ENCODE data around the gene PREP. TPM values are rescaled to one million over a fixed set of nuclear protein-coding genes. Genes with fewer than 3 reads are reported as not detected.

Gene PREP
- total RNA-seq, 1 donor from 2014 or later = 47.8 TPM

DNA sequence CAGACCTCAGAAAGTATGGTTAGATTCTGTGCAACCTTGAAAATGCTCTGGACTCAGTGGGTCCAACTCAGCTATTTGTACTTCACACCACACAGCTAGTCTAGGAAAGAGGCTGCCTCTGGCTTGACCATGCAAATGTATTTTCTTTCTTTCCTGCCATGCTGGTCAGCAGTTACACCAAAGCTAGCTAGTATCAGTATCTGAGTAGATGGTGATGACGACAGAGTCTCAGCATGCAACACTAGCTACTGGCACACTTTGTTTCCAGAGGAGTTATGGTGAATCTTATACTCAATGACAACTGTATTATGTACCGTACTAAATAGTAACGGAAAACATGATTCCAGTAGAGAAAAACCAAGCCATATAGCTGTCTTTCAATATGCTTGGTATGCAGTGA lies 126.5 kb downstream of the PREP start:
- Mint-ChIP-seq H3K27ac (no peak overlapping the region), H3K27me3 (ENCODE audit: low read depth) (no peaks in the 10 kb centered on the region), H3K36me3 (peaks cover 41% of the 10 kb centered on the region), H3K4me1 (peaks cover 14% of the 10 kb centered on the region), H3K9me3 (peaks cover 4% of the 10 kb centered on the region), H3K4me3 (no peak overlapping the region)
- no peak for DNase-seq (ENCODE audit: low spot score in 2 of 2, unreplicated experiment in 2 of 2)
- TF ChIP-seq, protein P1, sequence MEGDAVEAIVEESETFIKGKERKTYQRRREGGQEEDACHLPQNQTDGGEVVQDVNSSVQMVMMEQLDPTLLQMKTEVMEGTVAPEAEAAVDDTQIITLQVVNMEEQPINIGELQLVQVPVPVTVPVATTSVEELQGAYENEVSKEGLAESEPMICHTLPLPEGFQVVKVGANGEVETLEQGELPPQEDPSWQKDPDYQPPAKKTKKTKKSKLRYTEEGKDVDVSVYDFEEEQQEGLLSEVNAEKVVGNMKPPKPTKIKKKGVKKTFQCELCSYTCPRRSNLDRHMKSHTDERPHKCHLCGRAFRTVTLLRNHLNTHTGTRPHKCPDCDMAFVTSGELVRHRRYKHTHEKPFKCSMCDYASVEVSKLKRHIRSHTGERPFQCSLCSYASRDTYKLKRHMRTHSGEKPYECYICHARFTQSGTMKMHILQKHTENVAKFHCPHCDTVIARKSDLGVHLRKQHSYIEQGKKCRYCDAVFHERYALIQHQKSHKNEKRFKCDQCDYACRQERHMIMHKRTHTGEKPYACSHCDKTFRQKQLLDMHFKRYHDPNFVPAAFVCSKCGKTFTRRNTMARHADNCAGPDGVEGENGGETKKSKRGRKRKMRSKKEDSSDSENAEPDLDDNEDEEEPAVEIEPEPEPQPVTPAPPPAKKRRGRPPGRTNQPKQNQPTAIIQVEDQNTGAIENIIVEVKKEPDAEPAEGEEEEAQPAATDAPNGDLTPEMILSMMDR (IDR thresholded peaks at IDR 0.05; ENCODE audit: unreplicated experiment) = no peak

DNA sequence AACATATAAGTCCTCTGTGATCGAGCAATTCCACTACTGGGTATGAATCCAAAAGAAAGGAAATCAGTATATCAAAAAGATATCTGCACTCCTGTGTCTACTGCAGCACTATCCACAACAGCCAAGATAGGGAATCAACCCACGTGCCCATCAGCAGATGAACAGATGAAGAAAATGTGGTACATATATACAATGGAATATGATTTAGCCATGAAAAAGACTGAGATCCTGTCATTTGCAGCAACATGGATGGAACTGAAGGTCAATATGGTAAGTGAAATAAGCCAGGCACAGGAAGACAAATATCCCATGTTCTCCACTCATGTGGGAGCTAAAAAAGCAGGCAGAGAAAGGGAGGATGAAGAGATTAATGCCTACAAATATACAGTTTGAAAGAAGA lies 127.3 kb downstream of the PREP start:
- no peak for DNase-seq (ENCODE audit: low spot score in 2 of 2, unreplicated experiment in 2 of 2)
- H3K36me3 Mint-ChIP-seq = peaks cover 35% of the 10 kb centered on the region
- no peak overlapping the region for H3K27ac Mint-ChIP-seq
- peaks cover 4% of the 10 kb centered on the region for H3K9me3 Mint-ChIP-seq
- no peaks in the 10 kb centered on the region for H3K27me3 Mint-ChIP-seq (ENCODE audit: low read depth)
- H3K4me1 Mint-ChIP-seq = peaks cover 17% of the 10 kb centered on the region
- TF ChIP-seq, protein P1 (IDR thresholded peaks at IDR 0.05; ENCODE audit: unreplicated experiment) = no peak
- no peak overlapping the region for H3K4me3 Mint-ChIP-seq

DNA sequence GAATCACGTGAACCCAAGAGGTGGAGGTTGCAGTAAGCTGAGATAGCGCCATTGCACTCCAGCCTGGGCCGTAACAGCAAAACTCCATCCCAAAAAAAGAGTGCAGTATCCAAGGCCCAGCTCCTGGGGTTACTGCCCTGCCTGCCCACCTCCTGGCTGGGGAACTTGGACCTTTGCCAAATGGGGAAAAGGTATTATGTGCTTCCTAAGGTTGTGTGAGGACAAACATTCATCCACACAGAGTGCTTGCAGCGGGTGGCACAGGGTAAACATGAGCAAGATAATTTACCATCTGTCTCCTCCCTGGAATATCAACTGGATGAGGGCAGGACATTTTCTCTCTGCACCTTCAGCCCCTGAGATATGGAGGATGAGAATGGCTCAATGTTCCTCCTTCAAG lies 128.2 kb downstream of the PREP start:
- Mint-ChIP-seq H3K4me1 (peaks cover 17% of the 10 kb centered on the region), H3K27ac (no peak overlapping the region), H3K9me3 (peaks cover 4% of the 10 kb centered on the region), H3K36me3 (peaks cover 29% of the 10 kb centered on the region), H3K27me3 (ENCODE audit: low read depth) (no peaks in the 10 kb centered on the region), H3K4me3 (no peak overlapping the region)
- TF ChIP-seq, protein P1 (IDR thresholded peaks at IDR 0.05; ENCODE audit: unreplicated experiment) = no peak
- no peak for DNase-seq (ENCODE audit: low spot score in 2 of 2, unreplicated experiment in 2 of 2)

- TF ChIP-seq, protein P1 (IDR thresholded peaks at IDR 0.05; ENCODE audit: unreplicated experiment) = no peak
- peaks cover 29% of the 10 kb centered on the region for H3K36me3 Mint-ChIP-seq
- no peaks in the 10 kb centered on the region for H3K27me3 Mint-ChIP-seq (ENCODE audit: low read depth)
- no peak for DNase-seq (ENCODE audit: low spot score in 2 of 2, unreplicated experiment in 2 of 2)
- H3K9me3 Mint-ChIP-seq = peaks cover 4% of the 10 kb centered on the region
- no peak overlapping the region for H3K4me3 Mint-ChIP-seq
- H3K27ac Mint-ChIP-seq = no peak overlapping the region
- H3K4me1 Mint-ChIP-seq = peaks cover 17% of the 10 kb centered on the region
Observed at GRCh38 chr6:105273589-105273988, 129.3 kb downstream of the PREP start.

DNA sequence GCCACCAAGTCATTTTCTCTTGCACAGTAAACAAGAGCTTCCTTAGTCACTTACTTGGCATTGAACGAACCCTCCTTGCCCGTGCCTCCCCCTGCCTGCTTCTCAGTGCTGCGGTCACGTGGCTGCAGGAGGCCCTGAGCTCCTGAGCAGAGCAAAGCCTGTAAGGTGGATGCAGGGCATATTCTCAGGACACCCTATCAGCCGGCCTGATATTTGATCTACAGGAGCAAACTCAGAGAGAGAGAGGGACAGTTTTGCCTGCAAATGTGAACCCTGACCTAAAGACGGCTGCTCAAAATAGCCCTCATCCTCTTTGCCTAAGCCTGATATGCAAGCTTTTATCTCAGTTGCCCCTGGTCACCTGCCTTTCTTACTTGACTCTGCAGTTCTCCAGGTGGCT lies 130.1 kb downstream of the PREP start:
- peaks cover 17% of the 10 kb centered on the region for H3K4me1 Mint-ChIP-seq
- no peak for DNase-seq (ENCODE audit: low spot score in 2 of 2, unreplicated experiment in 2 of 2)
- H3K27ac Mint-ChIP-seq = no peak overlapping the region
- H3K27me3 Mint-ChIP-seq (ENCODE audit: low read depth) = no peaks in the 10 kb centered on the region
- H3K4me3 Mint-ChIP-seq = no peak overlapping the region
- H3K9me3 Mint-ChIP-seq = peaks cover 4% of the 10 kb centered on the region
- TF ChIP-seq, protein P1 (IDR thresholded peaks at IDR 0.05; ENCODE audit: unreplicated experiment) = no peak
- peaks cover 26% of the 10 kb centered on the region for H3K36me3 Mint-ChIP-seq

- Mint-ChIP-seq H3K4me3 (no peak overlapping the region), H3K36me3 (peaks cover 15% of the 10 kb centered on the region), H3K27me3 (ENCODE audit: low read depth) (no peaks in the 10 kb centered on the region), H3K9me3 (peaks cover 15% of the 10 kb centered on the region), H3K27ac (no peak overlapping the region), H3K4me1 (peaks cover 17% of the 10 kb centered on the region)
- TF ChIP-seq, protein P1 (IDR thresholded peaks at IDR 0.05; ENCODE audit: unreplicated experiment) = no peak
- DNase-seq (ENCODE audit: low spot score in 2 of 2, unreplicated experiment in 2 of 2) = no peak
Observed at GRCh38 chr6:105270511-105270910, 132.4 kb downstream of the PREP start.
